Left lobe of liver (tissue), 2 donors: Measurements from ENCODE around the gene LRRC55. TPM values are rescaled to one million over a fixed set of nuclear protein-coding genes. Genes with fewer than 3 reads are reported as not detected.

Experiments
- ATAC-seq: fragments of 200-7000 bp; cut with Tn5 transposase; one replicate; pipeline ENCODE4 v1.9.1; 2020; ENCODE audit warnings: mild to moderate bottlenecking, moderate library complexity
- DNase-seq: peaks from one replicate; pipeline ENCODE4 v3.0.0-alpha.2; 2020; ENCODE audit warnings: low spot score
- total RNA-seq: library from RNA; stranded (reverse); gene quantifications from one replicate; pipeline ENCODE4 v1.2.1, GENCODE V29; 2021
- donor health status: DM: no; HTN: no; CAD: no; lungs with moderate emphysema.
- donor health status: DM: no; HTN: yes; CAD: no.

Gene LRRC55
- 0.13 TPM for total RNA-seq

DNA sequence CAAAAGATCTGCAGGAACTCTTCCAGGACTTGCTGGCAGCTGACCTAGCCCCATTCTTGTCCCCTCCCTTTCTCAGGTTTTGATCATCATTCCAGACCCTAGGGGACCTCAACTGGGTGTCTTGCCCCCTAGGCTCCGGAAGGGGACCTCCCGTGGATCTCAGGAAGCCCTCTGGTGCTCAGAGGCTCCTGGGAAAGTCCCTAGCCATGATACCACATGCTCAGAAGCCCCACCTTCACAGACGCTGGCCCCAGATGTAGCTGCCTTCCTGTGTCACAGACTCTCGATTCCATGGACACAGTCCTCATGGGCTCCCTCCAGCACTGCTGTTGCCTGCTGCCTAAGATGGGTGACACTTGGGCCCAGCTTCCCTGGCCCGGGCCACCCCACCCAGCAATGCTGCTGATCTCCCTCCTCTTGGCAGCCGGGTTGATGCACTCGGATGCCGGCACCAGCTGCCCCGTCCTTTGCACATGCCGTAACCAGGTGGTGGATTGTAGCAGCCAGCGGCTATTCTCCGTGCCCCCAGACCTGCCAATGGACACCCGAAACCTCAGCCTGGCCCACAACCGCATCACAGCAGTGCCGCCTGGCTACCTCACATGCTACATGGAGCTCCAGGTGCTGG lies at the start of gene LRRC55:
Gene LRRC55, plus strand, starts transcription at position 276 of the 628 bp plus-strand sequence. Its CDS starts 70 bp downstream, at position 346.
- ATAC-seq: no peak
- no peak for DNase-seq

DNA sequence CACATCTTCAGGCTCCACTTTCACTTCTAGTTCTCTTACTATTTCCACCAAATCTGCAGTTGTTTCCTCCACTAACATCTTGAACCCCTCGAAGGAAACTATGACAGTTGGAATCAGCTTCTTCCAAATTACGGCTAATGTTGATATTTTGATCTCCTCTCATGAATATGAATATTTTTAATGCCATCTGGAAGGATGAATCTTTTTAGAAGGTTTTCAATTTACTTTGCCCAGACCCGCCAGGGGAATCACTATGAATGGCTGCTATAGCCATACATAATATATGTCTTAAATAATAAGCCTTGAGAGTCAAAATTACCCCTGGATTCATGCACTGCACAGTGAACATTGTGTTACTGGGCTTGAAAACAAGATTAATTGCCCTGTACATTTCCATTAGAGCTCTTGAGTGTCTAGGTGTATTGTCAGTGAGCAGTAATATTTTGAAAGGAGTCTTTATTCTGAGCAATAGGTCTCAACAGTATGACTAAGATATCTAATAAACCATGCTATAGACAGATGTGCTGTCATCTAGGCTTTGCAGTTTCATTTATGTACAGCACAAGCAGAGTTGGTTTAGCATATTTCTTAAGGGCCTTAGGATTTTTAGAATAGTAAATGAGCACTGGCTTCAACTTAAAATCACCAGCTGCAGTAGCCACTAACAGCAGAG lies 48.3 kb upstream of the LRRC55 start:
- no peak for ATAC-seq
- DNase-seq: no peak

GRCh38 chr11:57134284-57134683 lies 47.5 kb upstream of the LRRC55 start:
- DNase-seq (no peak), ATAC-seq (no peak)

GRCh38 chr11:57135020-57135751 lies 46.6 kb upstream of the LRRC55 start:
- DNase-seq: no peak
- ATAC-seq: no peak

GRCh38 chr11:57140568-57140967 lies 41.2 kb upstream of the LRRC55 start:
- ATAC-seq: no peak
- DNase-seq: no peak

DNA sequence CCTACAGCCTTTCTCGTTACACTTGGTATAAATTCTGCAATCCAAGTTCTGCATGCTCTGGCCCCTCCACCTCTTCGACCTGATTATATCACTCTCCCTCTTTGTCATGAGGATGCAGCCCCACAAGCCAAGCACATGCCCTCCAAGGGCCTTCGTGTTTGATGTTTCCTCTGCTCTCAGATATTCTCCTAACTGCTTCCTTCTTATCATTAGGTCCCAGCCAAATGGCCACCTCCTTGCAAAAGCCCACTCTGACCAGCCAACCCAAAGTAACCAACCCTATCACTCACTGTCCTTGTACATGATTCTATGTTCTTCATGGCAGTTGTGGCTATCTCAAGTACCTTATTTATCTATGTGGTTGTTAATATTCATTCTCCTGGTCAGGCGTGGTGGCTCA lies 38.3 kb upstream of the LRRC55 start:
- ATAC-seq (no peak), DNase-seq (no peak)

- ATAC-seq (no peak), DNase-seq (no peak)
Observed at GRCh38 chr11:57144075-57144474, 37.7 kb upstream of the LRRC55 start.

GRCh38 chr11:57144531-57145320 lies 37.0 kb upstream of the LRRC55 start:
- ATAC-seq (no peak), DNase-seq (no peak)

DNA sequence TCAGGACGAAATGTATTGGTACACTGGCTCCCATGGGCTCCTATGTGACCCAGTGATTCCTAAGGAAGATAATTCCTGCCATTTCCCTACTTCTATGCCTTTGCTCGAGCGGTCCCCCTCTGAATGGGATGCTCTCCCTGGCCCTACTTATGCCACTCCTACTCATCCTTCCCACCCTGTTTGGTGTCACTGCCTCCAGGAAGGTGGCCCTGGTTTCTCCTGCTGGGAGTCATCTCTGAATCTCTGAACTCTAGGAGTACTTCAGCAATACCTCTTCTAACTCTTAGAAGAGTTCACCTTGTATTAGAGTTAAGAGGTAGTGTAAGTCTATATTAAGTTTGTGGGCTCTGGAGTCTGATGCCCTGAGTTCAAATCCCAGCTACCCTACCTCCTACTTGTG lies 35.5 kb upstream of the LRRC55 start:
- DNase-seq (no peak), ATAC-seq (no peak)

GRCh38 chr11:57148621-57149020 lies 33.1 kb upstream of the LRRC55 start:
- ATAC-seq (no peak), DNase-seq (no peak)

DNA sequence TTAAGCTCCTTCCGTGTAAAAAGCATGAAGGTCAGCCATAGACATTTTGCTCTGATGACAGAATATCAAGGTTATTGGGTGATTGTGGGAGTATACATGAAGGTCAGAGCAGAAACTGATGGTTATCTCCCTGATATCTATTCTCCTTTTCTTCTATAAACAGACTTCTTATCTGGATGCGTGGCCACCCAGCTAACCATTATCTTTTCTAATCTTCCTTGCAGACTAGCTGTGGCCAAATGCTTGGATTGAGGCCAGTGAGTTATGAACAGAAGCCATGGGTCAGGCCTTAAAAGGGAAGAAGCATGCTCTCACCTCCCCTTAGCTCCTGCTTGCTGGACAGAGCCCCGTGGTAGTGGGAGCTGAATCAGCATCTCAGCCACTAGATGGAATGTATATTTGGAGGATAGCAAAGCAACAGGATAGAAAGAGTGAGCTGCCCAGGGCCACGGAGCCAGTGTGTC lies 31.3 kb upstream of the LRRC55 start:
- no peak for DNase-seq
- ATAC-seq: no peak

- ATAC-seq (no peak), DNase-seq (no peak)
Observed at GRCh38 chr11:57152134-57152533, 29.6 kb upstream of the LRRC55 start.

- DNase-seq: no peak
- no peak for ATAC-seq
Observed at GRCh38 chr11:57153448-57153847, 28.3 kb upstream of the LRRC55 start.

DNA sequence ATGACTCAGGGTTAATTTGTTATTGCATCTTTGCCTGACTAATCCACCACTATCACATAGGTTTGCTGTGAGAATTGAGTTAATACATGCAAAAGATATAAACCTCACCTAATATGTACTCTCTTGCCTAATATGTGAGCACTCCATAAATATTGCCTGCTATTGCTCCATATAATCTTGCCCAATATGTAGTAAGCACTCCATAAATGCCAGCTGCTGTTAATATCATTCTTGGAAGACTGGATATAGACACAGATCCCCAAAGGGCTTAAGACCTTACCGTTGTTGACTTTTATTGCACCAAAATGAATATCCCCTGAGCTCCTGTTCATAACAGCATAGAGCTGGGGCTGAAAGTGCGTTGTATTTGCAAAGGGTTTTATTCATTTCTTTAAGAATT lies 27.0 kb upstream of the LRRC55 start:
- no peak for DNase-seq
- ATAC-seq: peak; percentile 75

DNA sequence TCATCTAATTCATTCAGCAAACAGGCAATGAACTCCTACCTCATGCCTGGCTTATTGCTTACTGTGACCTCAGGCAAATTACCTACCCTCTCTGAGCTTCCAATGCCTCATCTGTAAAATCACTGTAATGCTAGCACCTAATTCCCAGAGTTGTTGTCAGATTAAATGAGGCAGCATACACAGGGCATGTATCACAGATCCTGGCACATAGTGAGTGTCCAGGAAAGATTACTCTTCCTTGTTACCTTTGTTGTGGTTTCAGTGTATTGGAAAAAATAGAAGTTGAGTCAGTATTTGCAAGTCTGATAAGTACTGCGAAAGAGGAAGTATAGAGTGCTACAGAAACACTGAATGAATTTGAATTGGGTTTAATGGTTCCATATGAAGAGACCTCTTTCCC lies 26.4 kb upstream of the LRRC55 start:
- no peak for ATAC-seq

GRCh38 chr11:57155838-57156607 lies 25.7 kb upstream of the LRRC55 start:
- ATAC-seq (no peak), DNase-seq (no peak)

More for the DNA sequence above, 26.4 kb upstream of the LRRC55 start:
- DNase-seq: no peak

DNA sequence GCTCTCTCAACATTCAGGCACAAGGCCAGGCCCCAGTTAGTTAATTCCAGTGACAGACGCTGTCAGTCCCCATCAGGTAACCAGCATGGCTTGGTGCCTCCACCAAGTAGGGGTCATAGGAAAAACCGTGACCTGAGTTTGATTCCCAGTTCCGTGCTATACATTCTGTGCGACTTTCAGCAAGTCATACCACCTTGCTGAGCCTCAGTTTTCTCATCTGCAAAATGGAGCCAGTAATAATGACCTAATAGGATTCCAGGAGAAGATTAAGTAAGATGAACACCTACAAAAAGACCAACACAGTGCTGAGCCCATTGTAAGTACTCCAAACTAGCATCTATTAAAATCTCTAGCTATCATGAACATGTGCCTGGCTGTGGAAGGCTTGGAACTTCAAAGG lies 24.8 kb upstream of the LRRC55 start:
- DNase-seq (no peak), ATAC-seq (no peak)

- DNase-seq: no peak
- ATAC-seq: no peak
Observed at GRCh38 chr11:57157624-57158023, 24.1 kb upstream of the LRRC55 start.

- DNase-seq (no peak), ATAC-seq (no peak)
Observed at GRCh38 chr11:57158180-57158579, 23.6 kb upstream of the LRRC55 start.

DNA sequence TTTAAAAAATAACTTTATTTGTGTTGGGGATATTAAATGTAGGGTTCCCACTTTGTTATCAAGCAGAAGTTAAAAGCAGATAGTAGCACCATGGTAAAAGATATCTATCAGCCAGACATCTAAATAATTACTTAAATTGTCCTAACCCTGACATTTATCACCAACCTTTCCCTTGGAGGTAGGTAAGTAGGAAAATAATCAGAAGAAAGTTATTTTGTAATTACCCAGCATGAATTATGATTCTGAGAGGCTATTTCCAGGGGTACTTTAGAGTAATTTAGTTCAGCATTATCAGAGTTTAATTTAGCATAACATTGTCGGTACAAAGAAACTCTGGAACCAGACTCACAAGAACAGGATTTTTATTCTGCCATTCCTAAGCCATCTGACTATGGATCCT lies 23.2 kb upstream of the LRRC55 start:
- no peak for ATAC-seq
- no peak for DNase-seq
